HG03175 (cell line): ENCODE data around the gene GDI1.
A peak's percentile ranks its signal among the peaks of the same experiment; 100 is the strongest.

Source experiments
- ATAC-seq: cut with Tn5 transposase; IDR thresholded peaks from one replicate; pipeline ENCODE4 v1.9.1; 2021; ENCODE audit warnings: mild to moderate bottlenecking, moderate library complexity; ENCODE audit not compliant: unreplicated experiment

GDI1 gene

GRCh38 chrX:154408659-154409221 lies 28.2 kb upstream of the GDI1 start:
- no peak for ATAC-seq

- ATAC-seq, result no peak
Measured at GRCh38 chrX:154409222-154409871, 27.6 kb upstream of the GDI1 start, which contains the start of gene DNASE1L1. Gene DNASE1L1 (minus strand): TSS chrX:154409254. CDS start chrX:154405568, 3,686 bp downstream.

- ATAC-seq, result peak; percentile 62
Measured at GRCh38 chrX:154411981-154412340, 25.0 kb upstream of the GDI1 start.

GRCh38 chrX:154412468-154412867 lies 24.5 kb upstream of the GDI1 start:
- no peak for ATAC-seq

- no peak for ATAC-seq
Measured at GRCh38 chrX:154413142-154413541, 23.8 kb upstream of the GDI1 start.

GRCh38 chrX:154417157-154417556 lies 19.8 kb upstream of the GDI1 start:
- ATAC-seq, result no peak

- ATAC-seq, result no peak
Measured at GRCh38 chrX:154419189-154419588, 17.8 kb upstream of the GDI1 start.

GRCh38 chrX:154419688-154420401 lies 17.1 kb upstream of the GDI1 start:
- ATAC-seq, result no peak

GRCh38 chrX:154420402-154420756 lies 16.6 kb upstream of the GDI1 start:
- ATAC-seq, result no peak

GRCh38 chrX:154426916-154427770 lies 9.8 kb upstream of the GDI1 start:
- no peak for ATAC-seq

GRCh38 chrX:154428176-154429171 lies 8.5 kb upstream of the GDI1 start, which contains the start of gene ATP6AP1:
Gene ATP6AP1 (plus strand): TSS chrX:154428677. CDS start chrX:154428693, 16 bp downstream.
- peak; percentile 98 for ATAC-seq

- ATAC-seq, result no peak
Measured at GRCh38 chrX:154429711-154430110, 7.2 kb upstream of the GDI1 start.

GRCh38 chrX:154430479-154430878 lies 6.5 kb upstream of the GDI1 start:
- no peak for ATAC-seq

GRCh38 chrX:154430916-154431315 lies 6.0 kb upstream of the GDI1 start:
- ATAC-seq, result no peak

- no peak for ATAC-seq
Measured at GRCh38 chrX:154431341-154431740, 5.6 kb upstream of the GDI1 start.

- no peak for ATAC-seq
Measured at GRCh38 chrX:154432210-154432609, 4.7 kb upstream of the GDI1 start.

- no peak for ATAC-seq
Measured at GRCh38 chrX:154433605-154434004, 3.3 kb upstream of the GDI1 start.

GRCh38 chrX:154434394-154435168 lies 2.4 kb upstream of the GDI1 start:
- no peak for ATAC-seq

- no peak for ATAC-seq
Measured at GRCh38 chrX:154435171-154435733, 1.7 kb upstream of the GDI1 start.
